Mucosa of gallbladder (tissue), 1 donor: ENCODE data around the gene SLC35B1. TPM values are rescaled to one million over a fixed set of nuclear protein-coding genes. Genes with fewer than 3 reads are reported as not detected.
A peak's percentile ranks its signal among the peaks of the same experiment; 100 is the strongest.
"Not testable (repeated sequence)": the region's sequence is repeated elsewhere in the genome, so short reads cannot be mapped to it uniquely, and the experiment has no call there.

ENCODE experiments used
- DNase-seq: peaks from one replicate; pipeline ENCODE4 v3.0.0-alpha.2; 2020; ENCODE audit warnings: low spot score
- total RNA-seq: library from RNA; stranded (reverse); gene quantifications from one replicate; pipeline ENCODE4 v1.2.1, GENCODE V29; 2021
- donor health status: DM: no; HTN: no; CAD: no.

SLC35B1 gene
- total RNA-seq, 1 donor from 2014 or later: 35.3 TPM

- no peak for DNase-seq
Measured at GRCh38 chr17:49699966-49700575, 7.7 kb downstream of the SLC35B1 start.

- no peak for DNase-seq
Measured at GRCh38 chr17:49698005-49698404, 9.8 kb downstream of the SLC35B1 start.

- DNase-seq: no peak
Measured at GRCh38 chr17:49696233-49696761, 11.5 kb downstream of the SLC35B1 start.

- DNase-seq: no peak
Measured at GRCh38 chr17:49695698-49696232, 12.0 kb downstream of the SLC35B1 start.

- peak; percentile 60 for DNase-seq
Measured at GRCh38 chr17:49694847-49695697, 12.7 kb downstream of the SLC35B1 start.

GRCh38 chr17:49692751-49693150 lies 15.0 kb downstream of the SLC35B1 start:
- no peak for DNase-seq

GRCh38 chr17:49691677-49692191 lies 16.0 kb downstream of the SLC35B1 start:
- DNase-seq: no peak

- peak; percentile 32 for DNase-seq
Measured at GRCh38 chr17:49691086-49691676, 16.6 kb downstream of the SLC35B1 start.

- DNase-seq: no peak
Measured at GRCh38 chr17:49690256-49690655, 17.5 kb downstream of the SLC35B1 start.

GRCh38 chr17:49688848-49689247 lies 18.9 kb downstream of the SLC35B1 start:
- DNase-seq: no peak

GRCh38 chr17:49687878-49688491 lies 19.8 kb downstream of the SLC35B1 start:
- DNase-seq: no peak

GRCh38 chr17:49681106-49681979 lies 26.4 kb downstream of the SLC35B1 start:
- no peak for DNase-seq

- DNase-seq: no peak
Measured at GRCh38 chr17:49680314-49680713, 27.4 kb downstream of the SLC35B1 start.

- DNase-seq: peak; percentile 100
Measured at GRCh38 chr17:49677933-49678847, 29.6 kb downstream of the SLC35B1 start, which contains the start of gene SPOP. Gene SPOP, minus strand, starts transcription at chr17:49678097. Its CDS starts 55,287 bp downstream, at chr17:49622810.

- peak; percentile 96 for DNase-seq
Measured at GRCh38 chr17:49677134-49677932, 30.4 kb downstream of the SLC35B1 start.

GRCh38 chr17:49676276-49676868 lies 31.4 kb downstream of the SLC35B1 start:
- DNase-seq: no peak

- DNase-seq: no peak
Measured at GRCh38 chr17:49674507-49674906, 33.3 kb downstream of the SLC35B1 start.

- DNase-seq: not testable (repeated sequence)
Measured at GRCh38 chr17:49673679-49674078, 34.1 kb downstream of the SLC35B1 start.
